ENCODE measurements around the gene COA1.

- TF ChIP-seq CTCF (optimal IDR thresholded peaks at IDR 0.05 in 1 of 3, IDR thresholded peaks at IDR 0.05 in 1 of 3, conservative IDR thresholded peaks at IDR 0.05 in 1 of 3; ENCODE audit: extremely low read depth in 1 of 3, insufficient read depth in 2 of 3, low read length in 3 of 3) (no peak), EZH2 (IDR thresholded peaks at IDR 0.05; ENCODE audit: low read length) (no peak)
Observed at GRCh38 chr7:43735802-43736603, 6.7 kb upstream of the COA1 start.
